H9 (cell line): ENCODE measurements around the gene TM7SF3. TPM values are rescaled to one million over a fixed set of nuclear protein-coding genes. Genes with fewer than 3 reads are reported as not detected.

Experiments
- DNase-seq: peaks from one replicate; pipeline ENCODE4 v3.0.0-alpha.2; 2017
- H2AFZ ChIP-seq: one replicate; pipeline ENCODE4 v1.6.1; 2013; ENCODE audit warnings: mild to moderate bottlenecking, low read length, control low read depth, moderate library complexity
- H2AK5ac ChIP-seq: 2 replicates; pipeline ENCODE4 v1.6.1; 2013; ENCODE audit warnings: low read length, control low read depth, mixed read lengths; ENCODE audit not compliant: insufficient read length
- H2BK120ac ChIP-seq: one replicate; pipeline ENCODE4 v1.6.1; 2013; ENCODE audit warnings: low read depth, mild to moderate bottlenecking, low read length, control low read depth, inconsistent platforms; ENCODE audit not compliant: poor library complexity, severe bottlenecking
- H2BK12ac ChIP-seq: 2 replicates; pipeline ENCODE4 v1.6.1; 2013; ENCODE audit warnings: low read length, control low read depth, mixed read lengths, low read depth; ENCODE audit not compliant: insufficient read length
- H2BK15ac ChIP-seq: 2 replicates; pipeline ENCODE4 v1.6.1; 2013; ENCODE audit warnings: low read depth, low read length, control low read depth
- H2BK20ac ChIP-seq: one replicate; pipeline ENCODE4 v1.6.1; 2013; ENCODE audit warnings: low read depth, mild to moderate bottlenecking, low read length, control low read depth, inconsistent platforms; ENCODE audit not compliant: poor library complexity, severe bottlenecking
- H2BK5ac ChIP-seq: 2 replicates; pipeline ENCODE4 v1.6.1; 2013; ENCODE audit warnings: low read length, control low read depth, mixed read lengths; ENCODE audit not compliant: insufficient read length
- H3K14ac ChIP-seq: 2 replicates; pipeline ENCODE4 v1.6.1; 2013; ENCODE audit warnings: low read length, control low read depth; ENCODE audit not compliant: insufficient read depth
- H3K18ac ChIP-seq: 2 replicates; pipeline ENCODE4 v1.6.1; 2013; ENCODE audit warnings: low read depth, mild to moderate bottlenecking, mixed read lengths, low read length, control low read depth; ENCODE audit not compliant: insufficient read length
- H3K23ac ChIP-seq: 2 replicates; pipeline ENCODE4 v1.6.1; 2013; ENCODE audit warnings: low read length, control low read depth, mixed read lengths, low read depth; ENCODE audit not compliant: insufficient read length
- H3K23me2 ChIP-seq: 2 replicates; pipeline ENCODE4 v1.6.1; 2013; ENCODE audit warnings: low read depth, mild to moderate bottlenecking, mixed read lengths, low read length, control low read depth; ENCODE audit not compliant: insufficient read length, poor library complexity, severe bottlenecking
- H3K27ac ChIP-seq: 2 replicates; pipeline ENCODE4 v1.5.1; 2013; ENCODE audit warnings: low read length, control low read depth, mixed read lengths, low read depth; ENCODE audit not compliant: insufficient read length
- H3K27me3 ChIP-seq: 2 replicates; pipeline ENCODE4 v1.6.1; 2013; ENCODE audit warnings: low read length, control low read depth, inconsistent platforms; ENCODE audit not compliant: insufficient read depth
- H3K4ac ChIP-seq: 2 replicates; pipeline ENCODE4 v1.6.1; 2013; ENCODE audit warnings: low read depth, mild to moderate bottlenecking, control low read depth, inconsistent platforms, low read length, moderate library complexity
- H3K4me1 ChIP-seq: 2 replicates; pipeline ENCODE4 v1.6.1; 2013; ENCODE audit warnings: low read length, control low read depth, inconsistent platforms; ENCODE audit not compliant: insufficient read depth
- H3K4me2 ChIP-seq: 2 replicates; pipeline ENCODE4 v1.6.1; 2013; ENCODE audit warnings: low read length, control low read depth, mixed read lengths; ENCODE audit not compliant: insufficient read length, insufficient read depth
- H3K56ac ChIP-seq: 2 replicates; pipeline ENCODE4 v1.6.1; 2013; ENCODE audit warnings: low read depth, mild to moderate bottlenecking, mixed read lengths, low read length, control low read depth; ENCODE audit not compliant: insufficient read length
- H3K79me1 ChIP-seq: 2 replicates; pipeline ENCODE4 v1.6.1; 2013; ENCODE audit warnings: low read depth, mild to moderate bottlenecking, moderate library complexity, low read length, control low read depth, inconsistent platforms; ENCODE audit not compliant: insufficient read depth, poor library complexity, severe bottlenecking
- H3K79me2 ChIP-seq: 2 replicates; pipeline ENCODE4 v1.6.1; 2013; ENCODE audit warnings: low read length, control low read depth, inconsistent platforms; ENCODE audit not compliant: insufficient read depth
- H3K9ac ChIP-seq: 2 replicates; pipeline ENCODE4 v1.6.1; 2013; ENCODE audit warnings: low read length, control low read depth, mixed read lengths; ENCODE audit not compliant: insufficient read length; ENCODE audit errors: extremely low read depth
- H3K9me3 ChIP-seq: one replicate; pipeline ENCODE4 v1.6.1; 2013; ENCODE audit warnings: low read depth, low read length, inconsistent platforms; ENCODE audit not compliant: control insufficient read depth
- H3T11ph ChIP-seq: one replicate; pipeline ENCODE4 v1.6.1; 2013; ENCODE audit warnings: mild to moderate bottlenecking, low read length, control low read depth, inconsistent platforms
- H4K20me1 ChIP-seq: one replicate; pipeline ENCODE4 v1.6.1; 2013; ENCODE audit not compliant: control insufficient read depth, insufficient read length, insufficient read depth
- H4K5ac ChIP-seq: 2 replicates; pipeline ENCODE4 v1.6.1; 2013; ENCODE audit warnings: low read depth, mild to moderate bottlenecking, mixed read lengths, low read length, control low read depth; ENCODE audit not compliant: insufficient read length
- H4K8ac ChIP-seq: replicated peaks from 2 replicates; pipeline ENCODE4 v1.6.1; 2013; ENCODE audit warnings: low read length, control low read depth, mixed read lengths, low read depth; ENCODE audit not compliant: insufficient read length
- H4K91ac ChIP-seq: 2 replicates; pipeline ENCODE4 v1.6.1; 2013; ENCODE audit warnings: low read depth, mild to moderate bottlenecking, moderate library complexity, mixed read lengths, low read length, control low read depth; ENCODE audit not compliant: insufficient read length
- H3K27ac Mint-ChIP-seq, 3 experiments: 2 replicates in 2 of 3; 3 replicates in 1 of 3; pipeline ENCODE4 v1.8.0; 2020 to 2021; ENCODE audit warnings: mixed read lengths in 3 of 3, mild to moderate bottlenecking in 1 of 3, moderate library complexity in 1 of 3
- H3K27me3 Mint-ChIP-seq: 2 replicates; pipeline ENCODE4 v1.8.0; 2021; ENCODE audit warnings: low read depth, mild to moderate bottlenecking, moderate library complexity, mixed read lengths
- H3K36me3 Mint-ChIP-seq, 3 experiments: 2 replicates in 2 of 3; 3 replicates in 1 of 3; pipeline ENCODE4 v1.8.0; 2020 to 2021; ENCODE audit warnings: low read depth in 3 of 3, mixed read lengths in 3 of 3; ENCODE audit not compliant: insufficient read depth in 1 of 3
- H3K4me1 Mint-ChIP-seq, 2 experiments: 2 replicates each; pipeline ENCODE4 v1.8.0; 2020; ENCODE audit warnings: mixed read lengths in 2 of 2
- H3K4me3 Mint-ChIP-seq, 2 experiments: 2 replicates in 1 of 2; 3 replicates in 1 of 2; pipeline ENCODE4 v1.8.0; 2020 to 2021; ENCODE audit warnings: mild to moderate bottlenecking in 2 of 2, mixed read lengths in 2 of 2, moderate library complexity in 1 of 2
- H3K9me3 Mint-ChIP-seq, 2 experiments: 2 replicates in 1 of 2; 3 replicates in 1 of 2; pipeline ENCODE4 v1.8.0; 2020; ENCODE audit warnings: mild to moderate bottlenecking in 2 of 2, mixed read lengths in 2 of 2, moderate library complexity in 1 of 2
- WGBS: extraction: QIAGEN DNeasy Blood & Tissue Kit; methylation state at CpG from one replicate; pipeline ENCODE4 v1.1.7; 2013; ENCODE audit warnings: missing lambda C conversion rate, low lambda C conversion rate, mixed read lengths; ENCODE audit not compliant: insufficient read length; ENCODE audit errors: extremely low coverage; 5-methylcytosine and 5-hydroxymethylcytosine counted together
- total RNA-seq: library from RNA; stranded (reverse); gene quantifications from 2 replicates; pipeline ENCODE4 v1.2.1, GENCODE V29; 2021
- TF ChIP-seq, protein P1 (sequence below): fragments of 200-600 bp; sonication (generic); conservative IDR thresholded peaks from 3 replicates; pipeline ENCODE4 v1.8.0; 2021; ENCODE audit warnings: antibody characterized with exemption, mild to moderate bottlenecking

TM7SF3 gene
- total RNA-seq, 1 experiment from 2014 or later, result 74.9 TPM

DNA sequence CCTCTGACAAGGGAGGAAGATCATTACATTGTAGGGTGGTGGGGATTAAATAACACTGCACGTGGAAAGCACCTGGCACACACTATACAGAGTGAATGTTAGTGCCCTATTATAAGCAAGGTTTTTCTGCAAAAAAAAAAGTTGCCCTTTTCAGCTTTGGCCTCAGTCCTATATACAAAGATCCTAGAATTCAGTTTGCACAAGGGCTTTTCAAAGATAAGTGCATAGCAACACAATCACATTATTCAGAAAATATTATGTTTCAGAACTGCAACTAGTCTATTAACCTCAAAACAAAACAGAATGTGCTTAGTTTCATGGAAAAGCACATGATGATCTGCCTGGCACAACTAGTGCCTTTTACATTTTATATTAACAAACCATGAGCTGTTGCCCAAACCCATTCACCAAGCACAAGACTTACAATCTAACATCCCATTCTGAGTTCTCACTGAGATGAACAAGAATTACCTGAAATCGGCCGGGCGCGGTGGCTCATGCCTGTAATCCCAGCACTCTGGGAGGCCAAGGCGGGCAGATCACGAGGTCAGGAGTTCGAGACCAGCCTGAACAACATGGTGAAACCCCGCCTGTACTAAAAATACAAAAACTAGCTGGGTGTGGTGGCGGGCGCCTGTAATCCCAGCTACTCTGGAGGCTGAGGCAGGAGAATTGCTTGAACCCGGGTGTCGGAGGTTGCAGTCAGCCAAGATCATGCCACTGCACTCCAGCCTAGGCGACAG is 1.8 kb downstream of the TM7SF3 start:
- no peaks in the 10 kb centered on the region for H3K27me3 Mint-ChIP-seq
- Histone ChIP-seq H3K4ac (no peak overlapping the region), H2BK20ac (no peak overlapping the region), H3K56ac (no peak overlapping the region), H3K27ac (no peak overlapping the region), H2AFZ (no peak overlapping the region), H4K20me1 (no peaks in the 10 kb centered on the region), H3K9me3 (no peaks in the 10 kb centered on the region), H3K79me2 (peaks cover 10% of the 10 kb centered on the region; the same call in 1 of the 2 replicates), H3K14ac (no peak overlapping the region), H4K8ac (no peak overlapping the region), H3K4me2 (no peak overlapping the region), H3K9ac (no peak overlapping the region), H3K4me1 (peaks cover 2% of the 10 kb centered on the region; the same call in 1 of the 2 replicates), H3T11ph (no peak overlapping the region), H2BK5ac (no peak overlapping the region), H3K18ac (no peak overlapping the region), H2BK12ac (no peak overlapping the region), H3K23ac (no peak overlapping the region), H3K23me2 (no peaks in the 10 kb centered on the region), H3K79me1 (peaks cover 4% of the 10 kb centered on the region), H2AK5ac (no peak overlapping the region), H3K27me3 (no peaks in the 10 kb centered on the region), H2BK15ac (no peak overlapping the region), H4K91ac (no peak overlapping the region), H2BK120ac (no peak overlapping the region), H4K5ac (no peak overlapping the region)
- peaks cover 37 to 44% of the 10 kb centered on the region in 2 experiments for H3K4me1 Mint-ChIP-seq
- H3K27ac Mint-ChIP-seq, result no peak overlapping the region
- H3K4me3 Mint-ChIP-seq, result peak overlapping the region in 1 of 2 experiments; percentile 93; a peak in 2 of 5 replicates
- H3K36me3 Mint-ChIP-seq, result peaks cover 0 to 5% (median 0%) of the 10 kb centered on the region in 3 experiments; a peak in 1 of 7 replicates
- TF ChIP-seq, protein P1, sequence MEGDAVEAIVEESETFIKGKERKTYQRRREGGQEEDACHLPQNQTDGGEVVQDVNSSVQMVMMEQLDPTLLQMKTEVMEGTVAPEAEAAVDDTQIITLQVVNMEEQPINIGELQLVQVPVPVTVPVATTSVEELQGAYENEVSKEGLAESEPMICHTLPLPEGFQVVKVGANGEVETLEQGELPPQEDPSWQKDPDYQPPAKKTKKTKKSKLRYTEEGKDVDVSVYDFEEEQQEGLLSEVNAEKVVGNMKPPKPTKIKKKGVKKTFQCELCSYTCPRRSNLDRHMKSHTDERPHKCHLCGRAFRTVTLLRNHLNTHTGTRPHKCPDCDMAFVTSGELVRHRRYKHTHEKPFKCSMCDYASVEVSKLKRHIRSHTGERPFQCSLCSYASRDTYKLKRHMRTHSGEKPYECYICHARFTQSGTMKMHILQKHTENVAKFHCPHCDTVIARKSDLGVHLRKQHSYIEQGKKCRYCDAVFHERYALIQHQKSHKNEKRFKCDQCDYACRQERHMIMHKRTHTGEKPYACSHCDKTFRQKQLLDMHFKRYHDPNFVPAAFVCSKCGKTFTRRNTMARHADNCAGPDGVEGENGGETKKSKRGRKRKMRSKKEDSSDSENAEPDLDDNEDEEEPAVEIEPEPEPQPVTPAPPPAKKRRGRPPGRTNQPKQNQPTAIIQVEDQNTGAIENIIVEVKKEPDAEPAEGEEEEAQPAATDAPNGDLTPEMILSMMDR, result no peak
- DNase-seq, result no peak
- WGBS, result no CpG with 5 or more reads among the region's 14 CpGs
- H3K9me3 Mint-ChIP-seq, result no peaks in the 10 kb centered on the region
